Left ventricle myocardium superior (tissue), 1 donor: ENCODE results near the gene MGMT. TPM values are rescaled to one million over a fixed set of nuclear protein-coding genes. Genes with fewer than 3 reads are reported as not detected.

Experiments used
- ATAC-seq: fragments of 200-7000 bp; cut with Tn5 transposase; one replicate; pipeline ENCODE4 v1.9.1; 2020; ENCODE audit warnings: mild to moderate bottlenecking, moderate library complexity
- DNase-seq: peaks from one replicate; pipeline ENCODE4 v3.0.0-alpha.2; 2020
- intact Hi-C: fragments of 100-400 bp; cut with micrococcal nuclease; formaldehyde crosslinking; loops from one replicate; pipeline ENCODE4 v1.11.0; 2022
- total RNA-seq: library from RNA; stranded (reverse); fragmentation: NEBNext Ultra II Directional; extraction: Animal tissue kit (Norgen Biotek cat#: 25700); gene quantifications from one replicate; pipeline ENCODE4 v1.2.1, GENCODE V29; 2021
- donor health status: DM: no; HTN: yes; CAD: no; lungs with severe emphysema.

Gene MGMT
- total RNA-seq, 1 donor from 2014 or later = 16.7 TPM

- intact Hi-C loops = no loop called here
These were observed 138.4 kb downstream of the MGMT start for GRCh38 chr10:129605266-129605985.

DNA sequence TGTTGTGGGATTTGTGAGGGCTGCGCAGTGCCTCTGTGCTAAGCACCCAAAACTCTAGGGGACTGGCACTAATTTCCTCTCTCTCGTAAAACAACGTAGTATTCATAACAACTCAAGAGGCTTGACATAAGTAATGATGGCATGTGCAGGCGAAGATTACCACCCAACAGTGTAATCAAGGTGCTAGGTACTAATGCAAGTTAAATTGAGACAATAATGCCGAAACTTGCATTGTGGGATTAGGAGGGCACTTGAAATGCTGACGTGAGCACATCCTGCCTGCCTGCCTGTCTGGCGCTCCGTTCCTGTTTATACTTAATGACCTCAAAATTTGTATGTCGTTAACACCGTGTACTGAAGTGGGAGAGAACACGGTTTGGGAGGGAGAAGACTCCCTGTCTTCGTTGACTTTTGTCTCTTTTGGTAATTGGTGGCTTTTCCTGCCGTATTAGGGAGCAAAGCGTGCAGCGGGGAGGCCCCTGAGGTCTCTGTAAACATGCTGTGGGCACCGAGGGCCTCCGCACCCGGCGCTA lies 139.0 kb downstream of the MGMT start:
- ATAC-seq (no peak), DNase-seq (no peak)
- intact Hi-C loops = no loop called here

More at GRCh38 chr10:129605266-129605985, 138.4 kb downstream of the MGMT start:
- DNase-seq (no peak), ATAC-seq (no peak)

DNA sequence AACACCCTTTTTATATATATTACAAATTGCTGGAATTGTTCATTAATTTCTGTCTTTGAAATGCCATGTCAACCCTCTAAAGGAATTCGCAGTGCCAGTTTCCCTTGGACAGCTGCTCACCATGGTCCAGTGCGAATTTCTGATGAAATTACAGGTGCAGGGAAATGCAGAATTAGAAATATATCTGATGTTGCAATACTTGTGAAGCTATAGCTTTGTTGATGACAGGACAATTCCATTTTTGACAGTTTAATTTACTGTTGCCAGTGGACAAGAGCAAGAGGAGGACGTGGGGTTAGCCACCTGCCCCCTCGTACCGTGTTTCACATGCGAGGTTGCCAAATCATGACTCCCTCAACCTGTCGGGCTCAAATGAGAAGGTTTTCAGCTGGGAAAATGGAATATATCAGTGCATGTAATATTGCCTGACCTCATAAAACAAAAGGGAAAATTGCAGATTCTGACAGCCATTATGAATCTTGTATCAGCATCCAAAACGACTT lies 140.6 kb downstream of the MGMT start:
- intact Hi-C loops = no loop called here
- no peak for DNase-seq
- no peak for ATAC-seq

DNA sequence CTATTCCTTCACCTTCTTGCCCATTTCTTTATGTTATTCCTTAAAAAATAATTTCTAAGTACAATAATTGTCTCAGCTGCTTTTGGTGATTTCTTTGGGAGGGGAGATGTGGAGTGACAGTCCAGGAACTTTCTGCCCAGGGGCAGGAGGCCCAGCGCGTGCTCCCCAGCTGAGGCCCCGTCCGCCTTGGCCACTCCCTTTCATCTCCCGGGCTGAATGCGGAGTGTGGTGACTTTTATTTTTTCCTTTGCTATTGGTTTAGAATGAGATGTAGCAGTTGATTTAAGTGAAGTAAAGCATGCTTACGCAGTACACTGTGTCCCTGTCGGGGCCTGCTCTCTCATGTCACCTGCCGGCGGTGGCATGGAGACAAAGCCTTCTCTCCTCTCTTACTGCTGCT lies 141.6 kb downstream of the MGMT start:
- intact Hi-C loops = no loop called here
- ATAC-seq (no peak), DNase-seq (no peak)

DNA sequence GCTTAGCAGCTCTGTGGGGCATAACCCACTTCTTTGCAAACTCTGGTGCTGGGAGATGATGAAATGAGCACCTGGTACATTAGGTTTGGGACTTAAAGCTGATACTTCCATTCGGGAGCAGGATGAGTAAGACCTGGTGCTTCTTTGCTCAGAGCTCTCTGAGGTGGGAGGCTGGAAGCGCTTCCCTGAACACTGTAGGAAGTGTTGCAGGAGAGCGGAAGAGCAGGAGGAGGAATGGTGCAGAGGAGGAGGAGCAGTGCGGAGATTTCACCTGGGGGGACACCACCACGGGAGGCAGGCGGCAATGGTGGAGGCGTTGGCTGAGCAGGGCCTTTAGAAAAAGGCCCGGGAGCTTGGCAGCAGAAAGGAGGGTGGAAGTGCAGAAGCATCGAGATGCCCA lies 142.5 kb downstream of the MGMT start:
- intact Hi-C loops = no loop called here
- ATAC-seq = no peak
- DNase-seq = no peak

GRCh38 chr10:129612481-129613109 lies 145.6 kb downstream of the MGMT start:
- ATAC-seq (peak; percentile 14), DNase-seq (no peak)
- intact Hi-C loops = no loop called here

- intact Hi-C loops = no loop called here
- DNase-seq (no peak), ATAC-seq (no peak)
These were observed 146.4 kb downstream of the MGMT start for GRCh38 chr10:129613377-129613980.

GRCh38 chr10:129614341-129614740 lies 147.3 kb downstream of the MGMT start:
- intact Hi-C loops = no loop called here
- ATAC-seq = peak; percentile 47
- peak; percentile 52 for DNase-seq

DNA sequence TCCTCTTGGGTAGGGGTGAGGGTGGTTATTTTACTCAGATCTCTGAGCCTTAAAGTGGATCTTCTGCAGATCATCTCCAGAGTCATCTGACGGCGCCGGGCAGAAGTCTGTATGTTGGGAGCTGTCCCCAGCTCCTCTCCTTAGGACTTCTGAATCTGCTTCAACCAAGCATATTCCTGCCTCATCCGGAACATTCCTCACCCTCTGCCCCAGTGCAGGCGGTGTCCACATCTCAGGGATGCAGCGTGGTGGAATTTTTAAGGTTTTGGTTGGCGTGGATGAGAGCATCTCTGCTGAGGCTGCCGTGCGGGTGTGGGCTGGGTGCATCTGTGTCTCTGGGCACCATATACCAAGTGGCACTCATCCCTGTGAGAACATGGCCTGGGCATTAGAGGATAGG lies 148.3 kb downstream of the MGMT start:
- ATAC-seq (no peak), DNase-seq (no peak)
- intact Hi-C loops = no loop called here

DNA sequence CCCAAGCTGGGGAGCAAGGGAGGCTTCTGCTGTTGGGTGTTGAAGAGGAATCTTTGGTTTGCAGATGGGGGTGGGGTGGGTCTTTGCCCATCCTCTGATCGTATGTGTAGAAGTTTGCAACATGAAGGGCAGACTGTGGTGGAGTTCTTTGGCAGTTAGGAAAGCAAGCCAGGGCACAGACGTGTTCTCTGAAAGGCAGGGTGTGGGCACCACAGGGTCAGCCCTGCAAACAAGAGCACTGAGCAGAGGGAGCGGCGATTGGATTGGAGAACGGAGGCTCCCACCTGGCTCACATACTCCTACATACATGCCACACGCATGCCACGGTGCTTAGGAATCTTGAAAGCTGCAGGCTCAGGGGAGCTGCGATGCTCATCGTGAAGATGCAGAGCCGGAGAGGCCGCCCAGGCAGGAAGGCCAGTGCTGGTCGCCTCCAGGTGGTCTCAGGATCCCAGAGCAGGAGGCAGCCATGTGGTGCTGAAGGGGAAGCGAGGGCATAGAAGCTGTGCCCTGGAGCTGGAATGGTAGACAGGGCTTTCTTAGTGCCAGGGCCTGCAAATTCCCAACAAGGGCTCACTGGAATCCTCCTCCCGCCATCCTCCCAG lies 149.0 kb downstream of the MGMT start:
- no peak for ATAC-seq
- intact Hi-C loops = no loop called here
- DNase-seq = no peak

DNA sequence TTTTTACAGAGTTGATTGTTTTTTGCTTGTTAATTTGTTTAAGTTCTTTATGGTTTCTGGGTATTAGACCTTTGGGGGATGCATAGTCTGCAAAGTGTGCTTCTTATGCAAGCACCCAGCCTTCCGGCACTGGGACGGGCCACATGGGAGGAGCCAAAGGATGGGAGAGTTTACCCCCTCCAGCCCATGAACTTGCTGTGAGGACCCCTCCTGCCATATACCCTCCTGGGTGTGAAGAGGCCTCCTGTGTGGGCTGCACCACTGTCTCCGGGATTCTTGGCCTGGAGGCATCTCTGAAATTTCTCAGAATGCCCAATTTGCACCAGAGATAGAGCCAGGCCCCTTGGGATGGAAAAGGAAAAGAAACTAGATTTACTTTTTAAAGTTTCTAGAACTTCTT lies 150.7 kb downstream of the MGMT start:
- no peak for ATAC-seq
- no peak for DNase-seq
- intact Hi-C loops = no loop called here

DNA sequence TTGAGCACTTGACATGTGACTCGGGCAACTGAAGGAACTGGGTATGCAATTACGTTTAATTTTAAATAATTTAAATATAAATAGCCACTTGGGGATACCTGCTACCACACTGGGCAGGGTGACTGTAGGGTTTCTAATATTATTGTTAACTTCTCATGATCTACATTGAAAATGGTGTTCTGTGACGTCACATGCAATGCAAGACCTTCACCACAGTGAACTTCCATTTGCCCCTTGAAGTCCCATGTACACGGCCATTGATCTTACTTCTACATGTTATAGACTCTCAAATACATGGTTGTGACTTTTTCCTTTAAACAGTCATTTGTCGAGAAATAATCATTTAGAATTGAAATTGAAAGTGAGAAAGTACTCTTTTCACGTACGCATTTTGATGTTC lies 154.0 kb downstream of the MGMT start:
- no peak for ATAC-seq
- no peak for DNase-seq
- intact Hi-C loops = no loop called here

GRCh38 chr10:129621693-129622092 lies 154.7 kb downstream of the MGMT start:
- DNase-seq (no peak), ATAC-seq (no peak)
- intact Hi-C loops = no loop called here

DNA sequence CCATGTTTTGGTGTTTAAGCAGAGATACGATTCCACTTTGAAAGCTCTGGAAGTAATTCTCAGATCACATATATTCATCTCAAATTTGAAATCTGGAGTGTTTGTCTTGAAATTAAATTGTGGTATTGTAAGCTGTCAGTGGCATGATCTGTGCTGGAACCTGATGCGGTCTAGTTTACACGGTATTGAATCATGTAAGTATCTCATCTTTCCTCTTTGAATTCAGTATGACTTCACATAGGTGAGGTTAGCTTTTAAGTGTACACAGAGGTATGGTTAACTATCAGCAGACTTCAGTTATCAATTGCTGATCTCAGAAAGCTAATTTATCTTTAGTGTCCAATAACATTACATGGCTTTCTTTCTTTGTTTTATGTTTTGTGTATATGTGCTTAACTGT lies 155.2 kb downstream of the MGMT start:
- intact Hi-C loops = no loop called here
- ATAC-seq (no peak), DNase-seq (no peak)

GRCh38 chr10:129622736-129623135 lies 155.7 kb downstream of the MGMT start:
- no peak for ATAC-seq
- no peak for DNase-seq
- intact Hi-C loops = no loop called here

GRCh38 chr10:129624526-129624925 lies 157.5 kb downstream of the MGMT start:
- intact Hi-C loops = no loop called here
- DNase-seq (no peak), ATAC-seq (no peak)

DNA sequence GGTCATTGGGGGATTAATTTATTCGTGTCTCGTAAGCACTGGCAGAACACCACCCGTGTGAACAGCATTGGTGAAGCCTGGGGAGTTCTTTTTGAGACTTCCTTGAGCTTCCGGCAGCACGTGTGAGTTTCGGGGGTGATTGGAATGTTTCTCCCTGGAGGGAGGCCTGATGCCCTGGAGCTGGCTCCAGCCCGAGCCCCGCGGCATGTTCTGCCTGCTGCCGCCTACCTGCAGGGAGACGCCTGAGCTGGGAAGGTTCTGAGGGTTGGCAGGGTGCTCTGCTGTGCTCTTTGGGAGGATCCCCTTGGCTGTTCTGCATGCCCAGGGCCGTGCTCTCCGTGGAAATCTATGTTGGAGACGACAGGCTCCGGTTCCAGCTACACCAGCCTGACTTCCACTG lies 159.3 kb downstream of the MGMT start:
- no peak for DNase-seq
- no peak for ATAC-seq
- intact Hi-C loops = no loop called here

DNA sequence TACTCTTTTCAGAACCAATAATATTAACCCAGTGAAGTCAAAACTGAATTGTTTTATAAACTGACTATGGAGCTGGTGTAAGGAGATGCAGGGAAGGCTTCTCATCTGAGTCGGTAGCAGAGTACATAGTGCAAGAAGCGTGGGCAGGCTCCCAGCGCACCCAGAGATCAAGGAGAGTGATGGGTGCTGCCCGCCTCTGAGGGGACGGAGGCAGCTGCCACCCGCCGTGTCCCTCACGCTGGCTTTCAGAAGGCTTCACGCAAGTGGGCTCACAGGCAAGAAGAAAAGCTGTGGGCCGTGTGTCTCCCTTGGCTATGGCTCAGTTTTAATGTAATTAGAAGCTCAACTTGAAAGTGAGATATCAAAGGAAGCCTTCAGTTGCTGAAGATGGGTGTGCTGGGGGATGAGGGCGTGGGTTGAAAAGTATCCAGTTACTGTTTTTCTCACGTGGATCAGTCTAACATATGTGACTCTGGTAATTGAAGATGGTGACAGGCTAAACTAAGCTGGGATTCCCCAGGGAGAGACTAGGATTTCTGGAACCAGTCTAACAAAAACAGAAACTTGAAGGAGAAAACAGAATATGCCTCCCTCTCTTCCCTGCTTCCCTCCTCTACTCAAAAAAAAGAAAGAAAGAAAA lies 159.9 kb downstream of the MGMT start:
- intact Hi-C loops = no loop called here
- DNase-seq = no peak
- ATAC-seq = peak; percentile 67

- intact Hi-C loops = no loop called here
- DNase-seq = no peak
- ATAC-seq = peak; percentile 41
These were observed 160.4 kb downstream of the MGMT start for GRCh38 chr10:129627442-129627841.
